AG20443 (cell line): ENCODE results near the gene WDR36.

ENCODE experiments used
- DNase-seq: peaks from one replicate; pipeline ENCODE4 v3.0.0; 2012; ENCODE audit warnings: low spot score, mixed read lengths

The WDR36 gene

DNA sequence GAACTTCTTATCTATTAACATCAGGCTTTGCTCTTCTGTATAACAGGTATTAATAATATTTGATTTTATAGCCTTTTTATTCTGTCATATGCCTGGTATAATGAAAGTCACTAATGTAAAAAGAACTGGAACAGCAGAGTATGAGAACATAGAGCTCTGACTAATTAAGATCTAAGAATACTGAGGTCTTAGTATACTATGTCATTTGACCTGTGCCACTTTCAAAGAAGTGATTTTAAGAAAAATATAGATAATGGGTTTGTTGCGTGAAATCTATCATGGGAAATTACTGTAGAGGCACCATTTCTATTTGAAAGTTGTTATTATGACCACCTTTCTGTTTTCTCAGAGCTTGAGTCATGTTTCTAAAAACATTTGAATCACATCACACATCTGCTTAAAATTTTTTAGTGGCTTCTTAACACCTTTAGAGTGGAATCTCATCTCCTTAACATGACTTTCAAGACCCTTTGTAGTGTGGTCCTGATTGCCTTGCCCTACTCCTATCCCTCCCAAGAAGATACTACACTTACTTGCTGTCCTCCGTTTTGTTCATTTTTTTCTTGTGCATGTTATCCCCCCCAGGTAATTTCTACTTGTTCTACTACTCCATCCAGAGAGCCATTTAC is 14.3 kb downstream of the WDR36 start:
- no peak for DNase-seq

DNA sequence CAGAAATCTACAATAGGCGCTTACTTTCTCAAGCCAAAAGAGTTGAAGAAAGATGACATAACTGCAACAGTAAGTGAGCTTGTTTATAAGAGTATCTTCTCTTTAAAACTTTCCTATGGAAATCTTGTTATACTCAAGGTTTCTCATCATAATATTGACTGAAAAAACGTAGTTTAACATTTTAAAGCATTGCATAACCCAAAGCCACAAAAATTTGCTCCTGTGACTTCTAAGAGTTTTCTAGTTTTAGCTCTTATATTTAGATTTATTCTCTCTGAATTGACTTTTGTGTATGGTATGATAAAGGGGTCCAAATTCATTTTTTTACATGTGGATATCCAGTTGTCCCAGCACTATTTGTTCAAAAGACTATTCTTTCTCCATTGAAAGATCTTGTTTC is 15.2 kb downstream of the WDR36 start:
- no peak for DNase-seq

DNA sequence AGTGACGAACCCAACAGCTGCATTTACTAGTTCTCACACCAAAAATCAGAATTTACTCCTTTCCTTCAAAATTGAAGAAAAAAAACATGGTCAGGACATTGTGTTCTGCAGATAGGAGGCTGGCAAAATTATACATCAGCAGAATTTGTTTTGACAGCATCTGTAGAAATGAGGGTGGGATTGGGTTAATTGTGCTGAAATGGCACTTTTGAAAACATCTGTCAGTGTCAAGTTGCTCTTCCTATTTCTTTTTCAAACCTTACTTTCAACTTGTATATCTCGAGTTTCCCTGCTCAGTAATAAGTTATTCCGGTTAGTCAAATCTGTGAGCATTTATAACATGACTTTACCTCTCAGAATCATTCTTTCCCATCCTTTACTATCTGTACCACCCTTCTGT is 19.8 kb downstream of the WDR36 start:
- no peak for DNase-seq

DNA sequence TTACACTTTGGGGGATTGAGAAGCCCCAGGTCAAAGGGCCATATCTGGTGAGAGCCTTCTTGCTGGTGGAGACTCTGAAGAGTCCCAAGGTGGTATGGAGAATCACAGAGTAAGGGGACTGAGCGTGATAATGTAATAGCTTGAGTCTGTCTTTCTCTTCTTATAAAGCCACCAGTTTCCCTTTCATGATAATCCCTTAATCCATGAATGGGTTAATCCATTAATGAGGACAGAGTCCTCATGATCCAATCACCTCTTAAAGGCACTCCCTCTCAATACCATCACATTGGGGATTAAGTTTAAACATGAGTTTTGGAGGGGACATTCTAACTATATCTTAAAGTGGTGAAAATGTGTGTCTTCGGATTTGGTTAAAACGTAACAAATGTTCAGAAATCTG is 21.5 kb downstream of the WDR36 start:
- no peak for DNase-seq

DNA sequence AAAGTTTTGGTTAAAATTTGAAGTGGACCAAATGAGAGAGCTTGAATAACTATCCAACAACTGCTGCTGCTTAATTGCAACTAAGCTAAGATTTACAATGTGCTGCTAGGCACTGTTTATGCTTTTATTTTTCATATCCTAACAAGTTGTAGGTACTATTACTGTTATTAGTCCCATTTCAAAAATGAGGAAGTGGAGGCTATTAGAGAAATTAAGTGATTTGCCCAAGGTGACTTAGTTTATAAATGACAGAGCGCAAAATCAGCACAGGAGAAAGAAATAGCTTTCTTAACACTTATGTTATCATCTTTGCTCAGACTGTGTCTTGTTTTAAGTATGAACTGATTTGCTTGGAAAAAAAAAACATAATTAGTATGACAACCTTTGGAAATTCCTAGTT is 23.1 kb downstream of the WDR36 start:
- no peak for DNase-seq

DNA sequence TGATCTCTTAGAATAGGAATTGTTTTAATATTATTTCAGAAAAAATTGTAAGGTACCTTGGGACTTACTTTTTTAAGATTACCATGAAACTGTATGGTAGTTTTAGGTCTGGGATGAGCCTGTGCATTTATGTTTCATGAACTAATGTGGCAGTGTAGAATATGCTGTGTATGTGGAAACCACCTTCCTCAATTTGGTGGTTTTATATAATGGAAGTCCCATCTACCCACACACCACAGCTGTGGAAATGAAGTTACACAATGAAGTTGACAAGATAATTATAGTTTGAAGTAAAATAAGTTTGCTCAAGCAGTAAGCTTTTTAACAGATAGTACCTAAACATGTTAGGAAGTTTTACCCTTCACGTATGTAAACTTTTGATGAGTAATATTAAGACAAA is 24.4 kb downstream of the WDR36 start:
- DNase-seq: no peak

DNA sequence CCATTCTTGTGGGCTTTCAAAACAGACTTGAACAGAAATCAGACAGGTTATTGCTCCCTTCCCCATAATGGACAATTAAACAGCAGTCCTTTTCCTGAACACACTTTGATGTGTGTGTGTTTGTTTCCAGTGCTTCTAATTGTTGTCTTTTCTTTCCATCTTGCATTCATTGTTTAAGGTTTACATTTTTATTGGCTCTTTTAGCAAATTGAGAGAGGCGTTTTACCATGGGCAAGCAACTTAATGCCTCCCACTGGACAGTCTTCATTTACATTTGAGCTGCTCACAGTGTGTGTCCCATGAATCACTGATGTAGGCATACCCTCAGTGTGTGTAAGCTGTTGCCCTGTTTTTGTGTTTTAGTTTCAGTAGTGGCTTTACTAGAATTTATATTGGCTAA is 25.0 kb downstream of the WDR36 start:
- no peak for DNase-seq

DNA sequence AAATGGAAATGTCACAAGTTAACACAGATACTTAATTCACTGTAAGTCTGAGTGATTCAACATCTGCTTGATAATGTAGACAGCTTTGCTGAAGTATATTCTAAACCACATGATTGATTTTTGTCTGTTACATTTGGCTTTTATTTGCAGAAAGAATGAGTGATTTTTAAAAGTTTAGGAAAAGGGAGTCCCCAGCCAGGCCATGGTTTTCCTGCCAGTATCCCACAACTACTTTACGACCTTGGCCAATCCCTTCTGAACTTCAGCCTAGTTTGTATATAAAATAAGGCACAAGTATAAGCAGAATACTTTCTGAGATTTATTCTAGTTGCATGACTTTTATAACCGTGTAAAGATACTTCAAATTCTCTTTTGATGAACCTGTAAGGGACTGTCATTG is 27.1 kb downstream of the WDR36 start:
- no peak for DNase-seq

DNA sequence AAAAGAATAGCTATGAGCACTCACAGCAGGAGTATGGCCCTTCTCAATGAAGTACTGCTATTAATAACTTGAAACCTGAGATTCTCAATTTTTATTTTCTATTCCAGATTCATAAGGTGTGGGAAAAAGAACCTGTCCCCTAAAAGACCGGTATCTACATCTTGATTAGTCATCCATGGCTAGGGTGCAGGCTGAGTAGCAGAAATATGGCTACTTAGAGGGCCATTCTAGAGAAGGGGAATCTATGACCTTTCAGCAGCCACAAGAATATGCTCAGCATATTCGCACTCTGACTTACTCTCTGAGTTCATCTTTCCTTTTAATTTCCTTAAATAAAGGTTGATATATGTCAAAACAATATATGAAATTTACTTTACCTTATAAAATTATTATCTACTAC is 27.7 kb downstream of the WDR36 start:
- no peak for DNase-seq

DNA sequence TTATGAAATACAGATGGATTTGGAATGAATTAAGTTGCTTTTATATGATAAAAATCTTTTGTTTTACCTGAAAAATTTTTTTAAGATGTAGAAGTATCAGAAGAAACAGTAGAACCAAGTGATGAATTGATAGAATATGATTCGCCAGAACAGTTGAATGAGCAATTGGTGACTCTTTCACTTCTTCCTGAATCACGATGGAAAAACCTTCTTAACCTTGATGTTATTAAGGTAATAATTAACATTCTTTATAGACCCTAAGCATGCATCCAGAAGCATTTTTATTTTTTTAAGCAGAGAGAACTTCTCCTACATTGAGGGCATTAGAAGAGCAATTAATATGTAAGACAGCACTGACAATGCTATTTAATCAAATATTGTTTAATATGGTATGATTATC is 28.8 kb downstream of the WDR36 start:
- no peak for DNase-seq

DNA sequence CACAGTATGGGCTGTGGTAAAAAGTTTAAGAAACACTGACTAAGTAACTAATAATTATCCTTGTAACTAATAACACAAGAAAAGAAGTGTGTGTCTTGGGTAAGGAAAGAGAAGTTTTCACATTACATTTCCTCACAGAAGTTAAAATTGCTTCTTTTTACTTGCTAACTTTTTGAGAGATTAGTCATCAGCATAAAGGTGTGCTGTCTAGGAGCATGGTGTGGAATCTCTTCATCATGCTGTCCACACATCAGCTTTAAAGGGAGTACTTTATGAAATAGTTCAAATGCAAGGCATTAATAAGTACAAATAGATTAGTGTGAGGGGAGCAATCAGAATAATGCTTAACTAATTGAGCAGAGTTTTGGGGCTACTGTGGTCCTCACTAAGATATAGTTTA is 29.8 kb downstream of the WDR36 start:
- DNase-seq: no peak

DNA sequence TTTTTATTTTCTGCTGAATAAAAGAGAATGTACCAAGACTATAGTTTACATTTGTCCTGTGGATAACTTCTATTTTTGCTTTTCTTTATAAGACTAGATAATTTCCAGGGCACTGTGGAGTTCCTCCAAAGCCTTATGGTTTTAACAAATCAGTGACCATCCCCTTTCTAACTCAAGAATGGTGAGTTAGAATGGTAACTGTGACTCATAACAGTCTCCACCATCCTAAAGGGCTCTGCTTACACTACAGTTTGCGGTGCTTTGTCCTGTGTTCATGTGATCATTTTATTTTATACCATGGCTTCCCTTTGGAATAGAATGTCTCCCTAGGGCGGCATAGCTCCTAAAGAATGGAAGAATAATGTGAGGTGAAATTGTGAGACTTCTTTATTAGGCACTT is 30.2 kb downstream of the WDR36 start:
- no peak for DNase-seq

DNA sequence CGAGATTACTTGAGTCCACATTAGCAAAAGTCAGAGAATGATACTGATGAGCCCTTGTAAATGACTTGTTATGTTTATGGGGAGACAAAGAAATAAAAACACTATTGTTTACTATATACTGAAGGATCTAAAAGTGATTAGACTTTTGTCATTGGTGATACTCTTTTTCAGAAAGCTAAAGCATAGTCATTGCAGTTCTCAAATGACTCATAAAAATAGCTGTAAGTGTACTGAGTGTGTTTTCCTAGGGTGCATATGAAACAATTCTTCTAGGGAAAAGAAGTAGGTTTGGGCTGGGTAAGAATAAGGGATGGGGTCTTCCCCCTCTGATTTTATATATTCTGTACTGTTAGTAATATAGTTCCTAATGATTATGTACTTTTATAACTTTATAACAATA is 32.6 kb downstream of the WDR36 start:
- DNase-seq: no peak

DNA sequence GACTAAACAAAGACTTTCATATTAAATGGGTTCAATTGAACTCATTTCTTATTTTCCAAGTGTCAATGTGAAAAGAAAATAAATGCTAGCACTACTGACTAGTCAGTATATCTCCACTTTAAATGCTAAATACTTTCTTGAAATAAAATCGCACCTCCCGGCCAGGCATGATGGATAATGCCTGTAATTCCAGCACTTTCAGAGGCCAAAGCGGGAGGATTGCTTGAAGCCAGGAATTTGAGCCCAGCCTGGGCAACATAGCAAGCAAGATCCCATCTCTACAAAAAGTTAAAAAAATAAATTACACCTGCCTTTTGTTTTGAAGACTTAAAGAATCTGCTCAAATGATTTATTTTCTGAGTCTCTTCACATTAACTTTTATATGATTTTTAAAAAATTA is 34.7 kb downstream of the WDR36 start:
- DNase-seq: no peak

DNA sequence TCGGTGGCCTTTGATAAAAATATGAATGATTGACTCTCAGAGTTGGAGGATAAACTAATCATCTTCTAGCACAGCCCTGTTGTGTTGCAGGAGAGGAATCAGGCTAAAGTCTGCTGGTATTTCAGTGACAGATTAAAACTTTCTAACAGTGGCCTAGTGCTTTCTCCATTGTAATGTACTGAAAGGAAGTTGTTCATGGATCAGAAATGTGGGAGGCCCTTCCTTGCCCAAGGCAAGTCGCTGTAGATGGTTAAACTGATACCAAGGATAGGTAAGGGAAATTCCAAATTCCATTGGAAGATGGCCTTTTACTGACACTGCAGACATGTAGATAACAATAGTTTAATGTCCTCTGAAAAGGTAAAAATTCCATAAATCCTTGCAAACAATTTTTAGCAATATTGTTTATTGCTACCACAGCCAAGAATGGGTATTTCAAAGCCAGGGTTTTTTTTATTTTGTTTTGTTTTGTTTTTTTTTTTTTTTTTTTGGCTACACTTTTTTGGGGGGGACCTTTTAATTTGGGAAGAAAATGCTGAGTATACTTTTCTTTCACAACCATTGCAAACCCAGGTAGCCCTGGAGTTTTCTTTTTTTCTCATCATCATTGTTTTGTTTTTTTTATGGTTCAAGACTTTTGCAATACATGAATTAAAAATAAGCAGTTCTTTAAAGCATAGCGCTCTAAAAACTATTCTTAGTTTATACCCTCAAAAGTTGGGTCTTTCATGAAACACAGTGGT is 35.5 kb downstream of the WDR36 start:
- DNase-seq: no peak

DNA sequence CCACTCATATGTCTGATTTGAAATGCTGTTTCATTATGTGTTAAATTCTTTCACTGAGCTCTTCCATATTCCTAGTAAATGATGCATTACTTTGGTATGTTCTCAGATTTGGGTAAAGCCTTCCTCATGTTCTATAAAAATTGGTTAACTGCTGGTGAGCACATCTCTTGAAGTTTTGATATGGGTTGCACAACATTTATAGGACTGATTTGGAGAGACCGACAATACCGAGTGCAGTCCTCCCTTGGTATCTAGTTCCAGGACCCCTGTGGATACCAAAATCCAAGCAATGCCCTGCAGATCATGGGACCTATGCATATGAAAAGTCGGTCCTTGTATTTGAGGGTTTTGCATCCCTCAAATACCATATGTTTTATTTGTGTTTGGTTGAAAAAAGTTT is 37.8 kb downstream of the WDR36 start:
- DNase-seq: no peak

DNA sequence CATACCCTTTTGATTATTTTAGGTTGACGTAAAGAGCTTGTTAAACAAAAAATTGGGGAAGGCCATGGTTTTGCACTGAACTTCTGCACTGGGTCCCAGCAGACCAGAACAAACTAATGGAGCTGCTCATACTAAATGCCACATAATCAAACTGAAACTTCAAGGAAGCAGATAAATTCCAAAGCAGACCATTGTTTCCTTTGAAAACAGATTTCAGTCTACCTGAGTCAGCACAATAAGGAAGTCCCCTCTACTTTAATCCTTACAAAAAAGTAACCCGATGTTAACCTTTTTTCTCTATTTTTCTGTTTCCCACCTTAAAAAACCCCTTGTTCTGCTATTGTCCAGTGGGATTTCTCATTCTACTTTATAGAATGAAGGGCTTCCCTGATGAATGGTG is 39.2 kb downstream of the WDR36 start:
- no peak for DNase-seq

DNA sequence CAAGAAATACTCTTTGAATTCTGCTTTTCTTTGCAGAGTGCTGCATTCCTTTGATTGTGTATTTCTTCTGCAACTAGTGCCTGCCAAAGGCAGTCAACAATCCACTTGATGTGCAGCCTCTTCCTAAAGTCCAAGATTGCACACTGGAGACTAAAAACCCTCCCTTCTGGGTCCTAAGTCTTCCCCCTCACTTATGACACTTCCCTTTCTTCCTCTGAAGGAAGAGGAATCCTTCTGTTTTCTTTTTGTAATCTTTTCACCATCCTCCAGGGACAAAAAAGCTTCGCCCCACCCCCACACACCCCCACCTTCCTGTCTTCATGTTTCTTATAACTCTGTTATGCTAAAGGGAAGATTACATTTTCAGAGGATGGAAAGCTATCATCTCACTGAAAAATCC is 39.9 kb downstream of the WDR36 start:
- no peak for DNase-seq

DNA sequence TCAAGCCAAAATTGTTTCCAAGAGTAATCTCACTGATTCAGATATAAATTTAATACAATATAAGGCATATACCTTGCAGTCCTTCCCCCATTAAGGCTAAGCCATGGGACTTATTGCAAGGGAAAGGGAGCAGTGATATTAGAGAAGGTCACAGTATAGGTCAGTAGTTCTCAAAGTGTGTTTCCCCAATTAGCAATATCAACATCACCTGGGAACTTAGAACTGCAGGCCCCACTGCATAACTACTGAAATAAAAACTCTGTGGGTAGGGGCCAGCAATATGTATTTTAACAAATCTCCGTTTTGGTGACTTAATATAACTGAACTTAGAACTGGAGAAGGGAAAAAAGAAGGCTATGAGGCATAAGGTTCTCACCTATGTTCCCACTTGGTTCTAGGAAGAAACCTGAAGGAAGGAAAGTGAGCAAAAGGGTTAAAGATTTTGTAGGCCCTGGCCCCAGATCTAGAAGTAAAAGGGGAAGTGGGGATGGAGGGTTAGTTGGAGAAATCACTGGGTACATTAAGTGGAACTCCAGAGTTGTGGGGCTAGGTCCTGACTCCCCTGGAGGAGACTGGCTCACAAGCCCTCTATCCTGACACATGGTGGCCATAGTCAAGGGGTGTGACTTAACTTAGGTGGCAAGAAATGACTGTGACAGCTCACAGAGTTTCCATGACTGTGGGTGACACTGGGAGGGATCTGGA is 40.7 kb downstream of the WDR36 start:
- DNase-seq: no peak

DNA sequence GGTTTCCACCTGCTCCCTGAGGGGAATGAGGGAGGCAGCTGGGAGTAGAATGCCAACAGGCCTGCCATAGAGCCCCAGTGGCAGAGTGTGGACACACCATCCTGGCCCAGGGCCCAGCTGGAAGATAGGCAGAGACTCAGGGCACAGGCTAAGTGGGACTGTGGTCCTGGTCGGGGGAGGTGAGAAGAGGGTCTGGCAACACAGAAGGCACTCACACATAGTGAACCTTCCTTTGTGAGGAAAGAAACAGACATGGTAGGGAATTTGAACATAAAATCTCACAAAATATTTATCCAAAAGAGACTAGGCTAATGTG is 41.2 kb downstream of the WDR36 start:
- DNase-seq: no peak

DNA sequence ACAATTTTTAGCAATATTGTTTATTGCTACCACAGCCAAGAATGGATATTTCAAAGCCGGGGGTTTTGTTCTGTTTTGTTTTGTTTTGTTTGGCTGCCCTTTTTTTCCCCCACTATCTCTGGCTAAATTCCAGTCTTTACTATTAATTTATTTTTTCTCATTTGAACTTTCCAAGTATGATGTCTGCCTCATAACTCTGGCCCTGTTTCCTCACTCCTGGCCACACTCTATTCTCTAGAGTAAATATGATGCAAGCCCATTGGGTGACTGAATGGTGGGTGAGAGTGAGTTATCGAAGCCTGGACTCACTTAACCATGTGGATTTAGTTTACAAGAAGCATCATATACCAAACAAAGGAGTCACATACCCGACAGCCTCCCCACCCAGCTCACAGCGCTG is 41.9 kb downstream of the WDR36 start:
- peak; percentile 30 for DNase-seq

DNA sequence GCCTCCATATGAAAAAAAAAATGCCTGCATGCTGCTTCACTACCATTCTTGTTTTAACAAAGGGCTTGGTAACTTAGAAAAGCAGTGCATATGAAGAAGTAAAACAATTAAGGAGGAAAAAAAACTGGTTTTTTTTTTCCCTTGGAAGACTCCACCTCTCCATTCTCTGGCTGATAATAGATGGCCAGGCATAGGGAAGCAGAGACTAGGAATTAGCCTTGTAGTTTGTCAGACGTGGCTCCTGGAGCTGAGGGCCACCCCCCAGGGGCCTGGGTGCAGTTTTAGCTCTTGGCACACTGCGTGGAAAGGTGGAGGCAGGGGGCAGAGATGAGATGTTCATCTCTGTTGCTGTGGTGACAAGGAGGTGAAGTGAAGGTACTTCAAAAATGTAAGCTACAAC is 42.7 kb downstream of the WDR36 start:
- DNase-seq: no peak

DNA sequence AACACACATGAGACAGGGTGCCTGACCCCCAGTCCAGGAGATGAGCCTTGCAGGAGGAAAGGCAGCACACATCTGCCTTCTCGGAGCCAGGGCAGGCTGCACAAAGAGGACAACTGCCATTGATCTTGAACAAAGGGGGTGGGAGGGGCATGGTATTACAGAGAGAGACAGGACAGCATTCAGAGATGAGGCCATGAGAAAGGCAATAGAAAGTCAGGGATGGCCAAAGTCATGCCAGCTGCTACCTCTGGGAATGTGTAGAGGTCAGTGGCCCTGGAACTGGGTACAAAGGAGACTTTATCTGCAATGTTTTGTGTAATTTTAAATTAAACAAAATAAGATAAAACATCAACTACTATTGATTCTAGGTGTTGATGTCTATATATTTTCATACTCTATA is 43.2 kb downstream of the WDR36 start:
- DNase-seq: no peak

DNA sequence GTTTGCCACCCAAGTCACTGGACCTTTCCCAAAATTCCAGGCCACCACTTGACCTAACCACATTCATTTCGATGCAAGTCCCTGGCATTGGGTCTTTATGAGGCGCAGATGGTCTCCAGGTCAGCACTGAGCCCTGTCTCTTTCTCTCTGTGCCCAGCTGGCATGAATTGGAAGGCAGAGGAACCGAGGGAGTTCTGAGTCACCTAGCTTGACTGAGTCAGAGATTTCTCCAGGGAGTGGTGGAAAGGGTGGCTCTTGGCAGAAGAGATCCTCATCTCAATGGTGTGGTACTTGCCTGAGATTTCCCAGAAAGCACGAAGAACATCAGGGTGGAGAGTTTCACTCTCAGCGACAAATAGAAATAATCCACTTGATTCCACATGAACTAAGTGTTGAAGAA is 43.8 kb downstream of the WDR36 start:
- DNase-seq: no peak
